ENCODE data around the gene SPRING1.
"Not testable (repeated sequence)": the region's sequence is repeated elsewhere in the genome, so short reads cannot be mapped to it uniquely, and the experiment has no call there.

The SPRING1 gene

GRCh38 chr12:116744766-116745165 lies 6.9 kb upstream of the SPRING1 start:
- no peak overlapping the region for H3K9ac ChIP-seq (ENCODE audit: low read depth, low read length, poor library complexity, severe bottlenecking)
- H3K4me1 ChIP-seq (ENCODE audit: insufficient read depth, low read length, poor library complexity, severe bottlenecking): no peaks in the 10 kb centered on the region
- TF ChIP-seq CTCF (conservative IDR thresholded peaks at IDR 0.05; ENCODE audit: low read length) (no peak), EZH2phosphoT487 (IDR thresholded peaks at IDR 0.05; ENCODE audit: borderline replicate concordance) (no peak)
- no peak overlapping the region for H2AFZ ChIP-seq (ENCODE audit: low read length)
- H3K9me3 ChIP-seq (ENCODE audit: insufficient read depth, low read depth, low read length): no peaks in the 10 kb centered on the region
- no peaks in the 10 kb centered on the region for H4K20me1 ChIP-seq (ENCODE audit: insufficient read depth, low read length, poor library complexity, severe bottlenecking)
- H3K4me3 ChIP-seq (ENCODE audit: low read length, poor library complexity, severe bottlenecking): no peak overlapping the region
- H3K9me2 ChIP-seq (replicated peaks; ENCODE audit: low read depth, low read length): no peaks in the 10 kb centered on the region
- H3K4me2 ChIP-seq (ENCODE audit: low read depth, low read length, poor library complexity, severe bottlenecking): no peak overlapping the region
- no peaks in the 10 kb centered on the region for H3K36me3 ChIP-seq (ENCODE audit: insufficient read depth, low read length)
- H3K79me2 ChIP-seq (ENCODE audit: insufficient read depth, low read length): no peaks in the 10 kb centered on the region
- H3K27me3 ChIP-seq (ENCODE audit: insufficient read depth, low read length, poor library complexity, severe bottlenecking): no peaks in the 10 kb centered on the region
- no peaks in the 10 kb centered on the region for H3F3A ChIP-seq (ENCODE audit: low read depth)

GRCh38 chr12:116742787-116743186 lies 4.9 kb upstream of the SPRING1 start:
- H3F3A ChIP-seq (ENCODE audit: low read depth): not testable (repeated sequence)

GRCh38 chr12:116739381-116739887 lies 1.6 kb upstream of the SPRING1 start:
- peaks cover 12% of the 10 kb centered on the region for H3K4me1 ChIP-seq (ENCODE audit: insufficient read depth, low read length, poor library complexity, severe bottlenecking)
- H3K9me3 ChIP-seq (ENCODE audit: insufficient read depth, low read depth, low read length): no peaks in the 10 kb centered on the region
- peaks cover 17% of the 10 kb centered on the region for H4K20me1 ChIP-seq (ENCODE audit: insufficient read depth, low read length, poor library complexity, severe bottlenecking)
- H3F3A ChIP-seq (ENCODE audit: low read depth): no peaks in the 10 kb centered on the region
- peaks cover 4% of the 10 kb centered on the region for H3K27me3 ChIP-seq (ENCODE audit: insufficient read depth, low read length, poor library complexity, severe bottlenecking)
- H3K79me2 ChIP-seq (ENCODE audit: insufficient read depth, low read length): peaks cover 30% of the 10 kb centered on the region
- no peak for TF ChIP-seq CTCF (conservative IDR thresholded peaks at IDR 0.05; ENCODE audit: low read length)
- no peak for TF ChIP-seq EZH2phosphoT487 (IDR thresholded peaks at IDR 0.05; ENCODE audit: borderline replicate concordance)
- no peak overlapping the region for H3K4me2 ChIP-seq (ENCODE audit: low read depth, low read length, poor library complexity, severe bottlenecking)
- no peak overlapping the region for H3K9ac ChIP-seq (ENCODE audit: low read depth, low read length, poor library complexity, severe bottlenecking)
- H3K36me3 ChIP-seq (ENCODE audit: insufficient read depth, low read length): no peaks in the 10 kb centered on the region
- no peaks in the 10 kb centered on the region for H3K9me2 ChIP-seq (replicated peaks; ENCODE audit: low read depth, low read length)
- no peak overlapping the region for H2AFZ ChIP-seq (ENCODE audit: low read length)
- no peak overlapping the region for H3K4me3 ChIP-seq (ENCODE audit: low read length, poor library complexity, severe bottlenecking)

More at GRCh38 chr12:116742787-116743186, 4.9 kb upstream of the SPRING1 start:
- not testable (repeated sequence) for H3K79me2 ChIP-seq (ENCODE audit: insufficient read depth, low read length); H3K4me2 ChIP-seq (ENCODE audit: low read depth, low read length, poor library complexity, severe bottlenecking); H2AFZ ChIP-seq (ENCODE audit: low read length); H3K27me3 ChIP-seq (ENCODE audit: insufficient read depth, low read length, poor library complexity, severe bottlenecking); H3K4me1 ChIP-seq (ENCODE audit: insufficient read depth, low read length, poor library complexity, severe bottlenecking); H3K9ac ChIP-seq (ENCODE audit: low read depth, low read length, poor library complexity, severe bottlenecking); H3K9me3 ChIP-seq (ENCODE audit: insufficient read depth, low read depth, low read length); H3K9me2 ChIP-seq (replicated peaks; ENCODE audit: low read depth, low read length); H4K20me1 ChIP-seq (ENCODE audit: insufficient read depth, low read length, poor library complexity, severe bottlenecking); H3K4me3 ChIP-seq (ENCODE audit: low read length, poor library complexity, severe bottlenecking); H3K36me3 ChIP-seq (ENCODE audit: insufficient read depth, low read length)
